GM12878 (cell line): ENCODE data around the gene PRKCZ.

Experiments used
- CHD1 ChIP-seq: IDR thresholded peaks from 2 replicates; pipeline ENCODE4 v1.6.1; 2012; ENCODE audit warnings: low read depth, low read length, improper control_type of control experiment
- CTCF ChIP-seq, 3 experiments: IDR thresholded peaks in 2 of 3; conservative IDR thresholded peaks in 1 of 3; 2 replicates each; pipeline ENCODE4 v1.5.1; 2011; ENCODE audit warnings: low read depth in 3 of 3, low read length in 3 of 3, mild to moderate bottlenecking in 3 of 3, control low read depth in 2 of 3, moderate library complexity in 2 of 3, inconsistent platforms in 1 of 3, mixed read lengths in 1 of 3; ENCODE audit not compliant: control insufficient read depth in 2 of 3, insufficient read depth in 1 of 3; ENCODE audit errors: extremely low read depth in 1 of 3
- E2F4 ChIP-seq: IDR thresholded peaks from 2 replicates; pipeline ENCODE4 v1.6.1; 2012; ENCODE audit warnings: low read depth, low read length, improper control_type of control experiment
- TF ChIP-seq, protein P1 (sequence below): fragments of 450-650 bp; formaldehyde crosslinking; IDR thresholded peaks from 2 replicates; pipeline ENCODE4 v1.4.0; 2020; ENCODE audit warnings: mild to moderate bottlenecking, moderate library complexity

DNA sequence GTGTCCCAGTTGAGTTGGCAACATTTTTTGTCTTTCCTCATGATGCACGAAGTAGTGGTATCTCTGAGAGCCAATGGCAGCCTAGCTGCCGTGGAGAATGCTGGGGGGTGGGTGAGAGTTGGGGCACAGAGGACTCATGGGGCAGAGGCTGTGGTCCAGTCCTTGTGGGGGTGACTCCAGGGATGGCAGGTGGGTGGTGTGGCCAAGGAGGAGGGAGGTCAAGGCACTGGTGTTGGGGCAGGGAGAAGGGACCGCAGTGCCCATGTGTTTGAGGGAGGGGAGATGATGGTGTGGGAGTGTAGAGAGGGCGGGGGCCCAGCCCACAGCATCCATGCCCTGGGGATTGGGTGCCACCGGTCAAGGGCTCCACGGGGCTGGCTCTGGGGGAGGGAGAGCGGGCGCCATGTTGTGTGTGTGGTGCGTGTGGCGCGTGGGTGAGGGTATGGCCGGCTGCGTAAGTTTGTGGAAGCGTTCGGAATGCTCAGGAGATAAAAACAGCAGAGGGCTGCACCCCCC, 63.5 kb downstream of the PRKCZ start:
- TF ChIP-seq, protein P1, sequence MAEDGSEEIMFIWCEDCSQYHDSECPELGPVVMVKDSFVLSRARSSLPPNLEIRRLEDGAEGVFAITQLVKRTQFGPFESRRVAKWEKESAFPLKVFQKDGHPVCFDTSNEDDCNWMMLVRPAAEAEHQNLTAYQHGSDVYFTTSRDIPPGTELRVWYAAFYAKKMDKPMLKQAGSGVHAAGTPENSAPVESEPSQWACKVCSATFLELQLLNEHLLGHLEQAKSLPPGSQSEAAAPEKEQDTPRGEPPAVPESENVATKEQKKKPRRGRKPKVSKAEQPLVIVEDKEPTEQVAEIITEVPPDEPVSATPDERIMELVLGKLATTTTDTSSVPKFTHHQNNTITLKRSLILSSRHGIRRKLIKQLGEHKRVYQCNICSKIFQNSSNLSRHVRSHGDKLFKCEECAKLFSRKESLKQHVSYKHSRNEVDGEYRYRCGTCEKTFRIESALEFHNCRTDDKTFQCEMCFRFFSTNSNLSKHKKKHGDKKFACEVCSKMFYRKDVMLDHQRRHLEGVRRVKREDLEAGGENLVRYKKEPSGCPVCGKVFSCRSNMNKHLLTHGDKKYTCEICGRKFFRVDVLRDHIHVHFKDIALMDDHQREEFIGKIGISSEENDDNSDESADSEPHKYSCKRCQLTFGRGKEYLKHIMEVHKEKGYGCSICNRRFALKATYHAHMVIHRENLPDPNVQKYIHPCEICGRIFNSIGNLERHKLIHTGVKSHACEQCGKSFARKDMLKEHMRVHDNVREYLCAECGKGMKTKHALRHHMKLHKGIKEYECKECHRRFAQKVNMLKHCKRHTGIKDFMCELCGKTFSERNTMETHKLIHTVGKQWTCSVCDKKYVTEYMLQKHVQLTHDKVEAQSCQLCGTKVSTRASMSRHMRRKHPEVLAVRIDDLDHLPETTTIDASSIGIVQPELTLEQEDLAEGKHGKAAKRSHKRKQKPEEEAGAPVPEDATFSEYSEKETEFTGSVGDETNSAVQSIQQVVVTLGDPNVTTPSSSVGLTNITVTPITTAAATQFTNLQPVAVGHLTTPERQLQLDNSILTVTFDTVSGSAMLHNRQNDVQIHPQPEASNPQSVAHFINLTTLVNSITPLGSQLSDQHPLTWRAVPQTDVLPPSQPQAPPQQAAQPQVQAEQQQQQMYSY (CRISPR knock-in tag), result no peak
- TF ChIP-seq CTCF (IDR thresholded peaks at IDR 0.05 in 2 of 3, conservative IDR thresholded peaks at IDR 0.05 in 1 of 3; ENCODE audit: control insufficient read depth in 2 of 3, extremely low read depth in 1 of 3, insufficient read depth in 1 of 3, low read depth in 3 of 3, low read length in 3 of 3), result no peak
- TF ChIP-seq CHD1, result no peak
- no peak for TF ChIP-seq E2F4
